ENCODE measurements around the gene PRKCQ. TPM values are rescaled to one million over a fixed set of nuclear protein-coding genes. Genes with fewer than 3 reads are reported as not detected.

The PRKCQ gene
- polyA plus RNA-seq, 1 donor (not counting 4 experiments of a cell fraction or from before 2014, with no cell fraction given) = 7.5 TPM

DNA sequence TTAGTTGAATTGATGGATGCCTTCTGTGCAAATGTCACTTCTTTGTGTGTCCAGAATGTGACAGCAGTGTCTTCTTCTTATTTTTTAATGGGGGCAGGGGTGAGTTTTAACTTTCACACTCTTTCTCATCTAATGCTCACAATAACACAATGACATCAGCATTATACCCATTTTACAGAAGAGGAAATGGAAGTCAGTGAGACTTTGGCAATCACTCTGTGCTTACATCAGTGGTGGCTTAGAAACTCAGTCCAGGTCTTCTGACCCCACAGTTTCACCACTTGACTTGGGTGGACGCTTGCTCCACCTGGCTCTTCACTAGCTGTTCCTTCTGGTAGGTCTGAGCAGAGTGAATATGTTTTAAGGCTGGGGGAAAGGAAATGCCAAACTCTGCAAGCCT is 124.0 kb downstream of the PRKCQ start:
- no peak overlapping the region for H3K4me3 ChIP-seq (ENCODE audit: control insufficient read depth in 2 of 3, extremely low read depth in 1 of 3, insufficient read depth in 2 of 3, low read depth in 1 of 3, low read length in 3 of 3)
- TF ChIP-seq, protein P1, sequence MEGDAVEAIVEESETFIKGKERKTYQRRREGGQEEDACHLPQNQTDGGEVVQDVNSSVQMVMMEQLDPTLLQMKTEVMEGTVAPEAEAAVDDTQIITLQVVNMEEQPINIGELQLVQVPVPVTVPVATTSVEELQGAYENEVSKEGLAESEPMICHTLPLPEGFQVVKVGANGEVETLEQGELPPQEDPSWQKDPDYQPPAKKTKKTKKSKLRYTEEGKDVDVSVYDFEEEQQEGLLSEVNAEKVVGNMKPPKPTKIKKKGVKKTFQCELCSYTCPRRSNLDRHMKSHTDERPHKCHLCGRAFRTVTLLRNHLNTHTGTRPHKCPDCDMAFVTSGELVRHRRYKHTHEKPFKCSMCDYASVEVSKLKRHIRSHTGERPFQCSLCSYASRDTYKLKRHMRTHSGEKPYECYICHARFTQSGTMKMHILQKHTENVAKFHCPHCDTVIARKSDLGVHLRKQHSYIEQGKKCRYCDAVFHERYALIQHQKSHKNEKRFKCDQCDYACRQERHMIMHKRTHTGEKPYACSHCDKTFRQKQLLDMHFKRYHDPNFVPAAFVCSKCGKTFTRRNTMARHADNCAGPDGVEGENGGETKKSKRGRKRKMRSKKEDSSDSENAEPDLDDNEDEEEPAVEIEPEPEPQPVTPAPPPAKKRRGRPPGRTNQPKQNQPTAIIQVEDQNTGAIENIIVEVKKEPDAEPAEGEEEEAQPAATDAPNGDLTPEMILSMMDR (optimal IDR thresholded peaks at IDR 0.05 in 1 of 3, IDR thresholded peaks at IDR 0.05 in 1 of 3, conservative IDR thresholded peaks at IDR 0.05 in 1 of 3; ENCODE audit: extremely low read depth in 1 of 3, insufficient read depth in 2 of 3, low read length in 3 of 3) = no peak
- TF ChIP-seq EZH2 (IDR thresholded peaks at IDR 0.05; ENCODE audit: low read length) = no peak
- H3K9me1 ChIP-seq (ENCODE audit: control insufficient read depth, extremely low read depth, insufficient read depth, low read length) = no peaks in the 10 kb centered on the region
- H3K36me3 ChIP-seq (ENCODE audit: control insufficient read depth in 2 of 2, extremely low read depth in 1 of 2, insufficient read depth in 2 of 2, low read length in 2 of 2) = no peaks in the 10 kb centered on the region
- no peak overlapping the region for H2AFZ ChIP-seq (ENCODE audit: control insufficient read depth, low read length)
- H3K9me3 ChIP-seq (ENCODE audit: control insufficient read depth, low read depth, low read length) = no peaks in the 10 kb centered on the region
- DNase-seq (ENCODE audit: low read depth, low spot score) (no peak), FAIRE-seq (no peak)
- no peaks in the 10 kb centered on the region for H3K27me3 ChIP-seq (ENCODE audit: control insufficient read depth, extremely low read depth, insufficient read depth, low read length)
- H3K4me2 ChIP-seq (ENCODE audit: control insufficient read depth, extremely low read depth, insufficient read depth, low read depth, low read length) = no peak overlapping the region
- H3K79me2 ChIP-seq (ENCODE audit: control insufficient read depth, insufficient read depth, low read length) = no peaks in the 10 kb centered on the region
- H3K9ac ChIP-seq (ENCODE audit: control insufficient read depth, extremely low read depth, insufficient read depth, low read length) = no peak overlapping the region
- H4K20me1 ChIP-seq (ENCODE audit: control insufficient read depth, extremely low read depth, insufficient read depth, low read length) = no peaks in the 10 kb centered on the region
- no peaks in the 10 kb centered on the region for H3K4me1 ChIP-seq (ENCODE audit: control insufficient read depth, extremely low read depth, insufficient read depth, low read length)
- no peak overlapping the region for H3K27ac ChIP-seq (ENCODE audit: control insufficient read depth, insufficient read depth, low read length)
- dilution Hi-C loops (cut with MboI; ENCODE audit: extremely low pct_ligation_motif_present, low sequenced_read_pairs) = no loop called here

DNA sequence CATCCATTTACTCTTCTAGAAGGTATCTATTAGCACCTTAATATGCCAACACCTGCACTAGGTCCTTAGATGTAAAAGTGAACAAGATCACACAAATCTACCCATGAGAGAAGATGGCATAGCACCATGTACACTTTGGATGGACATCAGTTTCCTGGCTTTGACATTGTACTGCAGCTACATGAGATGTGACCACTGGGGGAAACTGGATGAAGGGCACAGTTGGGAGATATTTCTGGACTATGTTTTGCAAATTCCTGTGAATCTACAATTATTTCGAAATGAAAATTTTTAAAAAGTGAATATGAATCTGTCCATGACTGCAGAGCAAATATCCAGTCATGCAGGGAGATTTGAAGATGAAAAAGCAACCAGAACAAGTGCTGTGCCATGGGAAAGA is 124.5 kb downstream of the PRKCQ start:
- Histone ChIP-seq H3K9ac (ENCODE audit: control insufficient read depth, extremely low read depth, insufficient read depth, low read length) (no peak overlapping the region), H2AFZ (ENCODE audit: control insufficient read depth, low read length) (no peak overlapping the region), H3K4me2 (ENCODE audit: control insufficient read depth, extremely low read depth, insufficient read depth, low read depth, low read length) (no peak overlapping the region), H3K36me3 (ENCODE audit: control insufficient read depth in 2 of 2, extremely low read depth in 1 of 2, insufficient read depth in 2 of 2, low read length in 2 of 2) (no peaks in the 10 kb centered on the region), H3K27me3 (ENCODE audit: control insufficient read depth, extremely low read depth, insufficient read depth, low read length) (no peaks in the 10 kb centered on the region), H3K4me3 (ENCODE audit: control insufficient read depth in 2 of 3, extremely low read depth in 1 of 3, insufficient read depth in 2 of 3, low read depth in 1 of 3, low read length in 3 of 3) (no peak overlapping the region), H3K9me1 (ENCODE audit: control insufficient read depth, extremely low read depth, insufficient read depth, low read length) (no peaks in the 10 kb centered on the region), H3K79me2 (ENCODE audit: control insufficient read depth, insufficient read depth, low read length) (no peaks in the 10 kb centered on the region), H3K4me1 (ENCODE audit: control insufficient read depth, extremely low read depth, insufficient read depth, low read length) (no peaks in the 10 kb centered on the region), H3K27ac (ENCODE audit: control insufficient read depth, insufficient read depth, low read length) (no peak overlapping the region), H3K9me3 (ENCODE audit: control insufficient read depth, low read depth, low read length) (no peaks in the 10 kb centered on the region), H4K20me1 (ENCODE audit: control insufficient read depth, extremely low read depth, insufficient read depth, low read length) (no peaks in the 10 kb centered on the region)
- dilution Hi-C loops (cut with MboI; ENCODE audit: extremely low pct_ligation_motif_present, low sequenced_read_pairs) = no loop called here
- DNase-seq (ENCODE audit: low read depth, low spot score) (no peak), FAIRE-seq (no peak)
- no peak for TF ChIP-seq EZH2 (IDR thresholded peaks at IDR 0.05; ENCODE audit: low read length)
- TF ChIP-seq, protein P1 (optimal IDR thresholded peaks at IDR 0.05 in 1 of 3, IDR thresholded peaks at IDR 0.05 in 1 of 3, conservative IDR thresholded peaks at IDR 0.05 in 1 of 3; ENCODE audit: extremely low read depth in 1 of 3, insufficient read depth in 2 of 3, low read length in 3 of 3) = no peak

Data from keratinocyte (primary cell).